CD4-positive, alpha-beta T cell treated with Interferon gamma for 1 hour (primary cell): ENCODE results near the gene MAGI1.
"Not testable (repeated sequence)": the region's sequence is repeated elsewhere in the genome, so short reads cannot be mapped to it uniquely, and the experiment has no call there.

Experiments
- DNase-seq: peaks from one replicate; pipeline ENCODE4 v3.0.0-alpha.2; 2020

Gene MAGI1

DNA sequence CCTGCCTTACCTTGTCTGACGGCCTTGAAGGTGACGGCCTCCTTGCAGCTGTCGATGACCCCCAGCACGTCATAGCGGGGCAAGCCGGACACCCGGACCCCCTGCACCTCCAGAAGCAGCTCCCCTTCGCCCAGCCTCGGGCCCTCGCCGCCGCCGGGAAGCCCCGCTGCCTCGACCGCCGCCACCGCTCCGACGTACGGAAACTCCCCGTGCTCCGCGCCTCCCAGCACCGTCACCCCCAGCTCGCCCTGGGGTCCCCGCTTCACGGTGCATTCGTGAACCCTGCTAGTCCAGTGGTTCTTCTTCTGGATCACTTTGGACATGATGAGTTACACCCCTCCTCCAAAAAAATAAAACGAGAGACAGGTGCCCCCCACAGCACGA is 740 bp downstream of the MAGI1 start:
- DNase-seq, result no peak

DNA sequence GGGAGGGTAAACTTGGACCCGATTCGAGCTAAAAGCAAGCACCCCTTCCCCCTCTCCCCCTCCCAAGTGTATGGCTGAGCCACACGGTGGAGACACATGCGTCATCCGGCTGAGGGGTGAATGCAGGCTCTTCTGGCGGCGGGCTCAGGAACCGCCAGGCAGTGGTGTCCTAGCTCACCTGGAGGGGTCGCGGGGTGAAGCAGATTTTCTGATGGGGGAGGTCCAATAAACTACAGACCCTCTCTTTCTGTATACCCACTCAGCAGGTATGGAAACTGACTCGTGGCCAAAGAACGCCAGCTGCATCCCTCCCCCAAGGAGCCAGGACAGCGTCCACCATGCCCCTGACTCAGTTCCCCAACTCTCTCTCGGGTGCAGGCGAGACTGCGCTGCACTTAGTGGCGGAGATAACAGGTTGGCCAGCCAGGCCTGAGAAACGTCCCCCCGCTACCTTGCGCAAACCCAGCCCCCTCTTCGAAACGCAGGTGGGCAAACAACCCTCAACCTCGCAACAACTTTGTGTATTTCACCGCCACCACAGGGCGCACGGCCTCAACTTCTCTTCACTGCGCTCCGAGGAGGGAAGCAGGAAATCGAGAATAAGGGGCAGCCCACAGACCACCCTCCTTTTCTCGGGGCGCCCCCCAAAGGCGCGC is 1.3 kb downstream of the MAGI1 start:
- no peak for DNase-seq

DNA sequence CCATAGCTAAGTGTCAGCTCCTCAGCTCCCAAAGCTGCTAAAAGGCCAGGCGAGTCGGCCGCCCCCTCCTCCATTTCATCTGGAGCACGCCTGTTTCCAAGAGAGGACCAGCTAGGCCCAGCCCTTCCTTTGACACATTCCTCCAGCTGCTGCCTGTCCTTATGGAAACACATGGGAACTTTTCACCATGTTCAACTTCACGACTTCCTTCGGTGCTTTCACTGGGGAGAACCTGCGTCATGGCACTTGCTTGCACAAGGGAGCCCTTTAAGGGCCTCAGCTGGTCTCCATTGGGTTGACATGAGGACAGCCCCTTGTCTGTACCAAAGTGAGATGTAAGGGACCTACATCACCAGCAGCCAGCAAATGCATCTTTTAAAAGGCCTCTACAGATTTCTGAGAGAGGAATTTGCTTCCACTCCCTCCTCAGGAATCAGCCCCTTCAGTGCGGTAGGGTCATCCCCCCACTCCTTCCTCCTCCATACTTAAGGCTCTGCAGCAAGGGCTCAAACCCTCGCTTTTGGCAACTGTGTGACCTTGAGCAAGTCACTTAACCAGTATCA is 2.1 kb downstream of the MAGI1 start:
- no peak for DNase-seq

DNA sequence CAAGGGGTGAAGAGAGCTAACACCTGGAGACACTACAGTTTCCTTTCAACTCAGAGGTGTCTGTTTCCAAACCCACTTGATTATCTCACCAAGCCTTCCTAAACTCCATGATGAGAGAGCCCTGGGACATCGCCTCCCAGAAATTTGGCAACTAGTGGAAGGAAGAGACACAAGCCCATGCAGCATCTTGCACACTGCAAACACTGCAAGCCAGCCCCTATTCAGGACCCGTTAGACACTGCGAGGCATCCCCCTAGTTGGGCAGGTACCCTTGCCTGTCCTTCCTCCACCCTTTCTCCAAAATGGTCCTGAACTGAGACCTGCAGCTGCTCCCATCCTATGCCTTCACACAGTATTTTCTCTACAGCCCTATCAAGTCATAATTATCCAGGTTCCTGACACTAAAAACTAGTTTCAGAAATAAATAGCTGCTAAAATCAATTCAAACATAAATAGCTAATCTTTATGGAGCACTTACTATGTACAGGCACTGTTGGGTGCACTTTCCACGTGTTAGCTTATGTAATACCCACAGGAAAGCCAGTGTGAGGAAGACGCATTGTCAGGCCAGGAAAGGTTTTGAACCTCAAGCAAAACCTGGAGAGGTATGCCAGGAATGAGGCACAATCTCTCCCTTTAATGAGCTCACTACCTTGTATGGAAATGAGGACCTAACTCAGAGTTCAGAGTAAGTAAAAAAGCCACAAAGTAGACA is 2.8 kb downstream of the MAGI1 start:
- no peak for DNase-seq

DNA sequence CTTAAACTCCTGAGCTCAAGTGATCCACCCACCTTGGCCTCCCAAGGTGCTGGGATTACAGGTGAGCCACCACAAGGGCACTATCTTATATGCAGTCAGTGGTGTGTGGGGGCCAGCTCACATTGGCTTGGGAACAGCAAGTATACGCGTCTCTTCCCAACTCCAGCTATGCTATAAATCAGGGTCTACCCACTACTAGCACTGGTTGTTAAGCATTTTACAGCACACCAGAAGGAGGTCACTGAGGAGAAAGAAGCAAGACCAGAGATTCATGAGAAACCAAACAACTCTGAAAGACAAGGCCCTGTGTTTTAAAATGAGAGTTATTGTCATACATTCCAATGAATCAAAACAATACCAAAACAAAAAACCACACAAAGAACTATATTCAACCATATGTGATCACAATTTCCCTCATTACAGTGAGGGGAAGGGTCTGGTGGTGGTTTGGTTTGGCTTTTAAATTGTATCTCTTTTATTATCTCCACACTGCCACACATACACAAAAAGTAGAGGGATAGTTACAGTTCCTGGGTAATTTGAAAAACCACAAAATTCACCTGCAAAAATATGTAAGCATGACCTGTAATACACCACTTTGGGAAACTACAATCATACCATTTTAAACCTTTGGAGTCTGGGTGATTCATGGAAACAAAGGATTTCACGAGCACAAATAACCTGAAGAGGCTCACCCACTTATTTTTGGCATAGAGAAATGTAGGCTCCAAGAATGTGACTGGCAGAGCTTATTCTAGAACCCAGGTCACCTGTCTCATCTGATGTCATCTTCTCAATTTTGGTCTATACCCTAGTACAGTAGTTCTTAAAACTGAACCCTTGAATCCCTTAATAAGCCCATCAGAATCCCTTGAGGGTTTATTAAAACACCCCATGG is 5.2 kb downstream of the MAGI1 start:
- DNase-seq, result no peak

DNA sequence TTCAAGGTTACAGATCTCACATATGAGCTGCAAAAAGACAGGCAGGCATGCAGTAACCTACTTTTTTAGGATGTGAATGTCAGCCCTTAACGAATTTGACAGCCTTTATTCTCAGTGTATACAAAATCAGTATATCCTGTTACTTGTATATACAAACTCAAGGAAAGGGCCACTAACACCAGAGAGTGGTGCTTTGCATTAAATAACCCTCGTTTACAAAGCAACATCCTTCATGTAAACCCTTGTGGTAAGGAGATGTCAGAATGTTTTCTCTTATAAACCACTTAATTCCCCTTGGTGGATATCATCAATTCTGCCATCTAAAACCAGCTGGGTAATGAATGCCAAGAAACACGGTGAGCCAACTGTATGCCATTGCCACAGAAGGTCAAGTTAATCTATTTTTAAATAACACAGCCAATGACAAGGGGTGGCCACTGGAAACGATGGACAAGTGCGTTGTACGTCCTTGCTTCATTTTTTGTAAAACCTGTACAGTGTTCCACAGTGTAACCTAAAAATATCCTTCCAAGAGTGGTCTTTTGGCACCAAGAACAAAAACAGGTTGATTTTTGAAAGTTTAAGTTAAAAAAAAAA is 7.5 kb downstream of the MAGI1 start:
- no peak for DNase-seq

DNA sequence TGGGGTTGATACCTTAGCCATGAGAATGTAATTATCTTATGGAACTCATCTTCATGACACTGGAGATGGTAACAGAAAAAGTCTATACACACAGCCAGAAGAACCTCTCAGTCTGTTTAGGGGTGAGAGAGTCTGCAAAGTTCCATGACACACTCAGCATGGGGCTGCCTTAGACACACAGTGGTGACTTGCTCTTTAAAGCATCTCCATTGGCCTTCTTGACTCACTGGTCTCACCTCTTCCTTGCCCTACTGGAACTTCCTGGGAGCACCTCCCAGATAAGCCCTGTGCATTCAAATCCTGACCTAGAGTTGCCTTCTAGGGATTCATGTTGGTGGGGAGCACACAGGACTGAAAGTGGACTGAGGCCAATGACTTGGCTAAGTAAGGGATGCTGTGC is 9.3 kb downstream of the MAGI1 start:
- no peak for DNase-seq

DNA sequence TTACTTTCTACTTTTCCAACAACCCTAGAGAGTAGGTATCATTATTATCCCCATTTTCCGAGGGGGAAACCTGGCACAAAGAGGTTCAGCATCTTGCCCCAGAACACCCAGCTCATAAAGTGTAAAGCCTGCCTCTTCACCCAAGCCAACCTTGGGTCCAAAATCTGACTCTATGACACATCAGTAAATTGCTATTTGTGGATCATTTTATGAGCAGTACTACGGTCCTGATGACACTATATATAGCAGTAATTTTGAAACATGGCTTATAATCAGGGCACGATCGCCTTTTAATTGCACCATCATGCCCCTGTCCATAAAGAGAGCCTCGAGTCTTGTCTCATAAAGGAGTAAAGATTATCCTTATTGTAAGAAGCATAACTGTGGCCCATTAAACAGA is 9.7 kb downstream of the MAGI1 start:
- DNase-seq, result no peak

DNA sequence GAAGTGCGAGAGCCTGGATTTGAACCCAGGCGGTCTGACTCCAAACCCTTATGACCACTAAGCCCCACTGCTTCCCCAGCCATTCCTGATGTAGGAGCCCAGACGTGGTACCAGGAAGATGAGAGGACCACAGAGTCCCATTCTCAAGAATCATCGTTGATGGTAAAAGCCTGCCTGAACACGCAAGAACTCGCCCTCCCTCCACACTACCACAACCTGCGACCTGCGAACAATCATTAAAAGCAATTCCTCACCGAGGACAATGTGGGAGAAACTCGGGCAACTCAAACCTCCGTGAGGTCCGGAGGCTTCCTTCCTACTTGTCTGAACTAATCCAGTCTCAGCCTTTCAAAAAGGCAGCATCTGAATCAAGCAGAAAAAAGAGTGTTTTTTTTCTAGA is 10.3 kb downstream of the MAGI1 start:
- DNase-seq, result no peak

DNA sequence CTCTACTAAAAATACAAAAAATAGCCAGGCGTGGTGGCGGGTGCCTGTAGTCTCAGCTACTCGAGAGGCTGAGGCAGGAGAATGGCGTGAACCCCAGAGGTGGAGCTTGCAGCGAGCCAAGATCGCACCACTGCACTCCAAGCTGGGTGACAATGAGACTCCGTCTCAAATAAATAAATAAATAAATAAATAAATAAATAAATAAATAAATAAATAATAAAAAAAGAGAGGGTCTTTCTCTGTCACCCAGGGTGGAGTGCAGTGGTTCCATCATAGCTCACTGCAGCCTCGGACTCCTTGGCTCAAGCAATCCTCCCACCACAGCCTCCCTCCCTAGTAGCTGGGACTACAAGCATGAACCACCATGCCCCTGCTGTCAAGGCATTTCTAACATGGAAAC is 11.6 kb downstream of the MAGI1 start:
- DNase-seq, result not testable (repeated sequence)

DNA sequence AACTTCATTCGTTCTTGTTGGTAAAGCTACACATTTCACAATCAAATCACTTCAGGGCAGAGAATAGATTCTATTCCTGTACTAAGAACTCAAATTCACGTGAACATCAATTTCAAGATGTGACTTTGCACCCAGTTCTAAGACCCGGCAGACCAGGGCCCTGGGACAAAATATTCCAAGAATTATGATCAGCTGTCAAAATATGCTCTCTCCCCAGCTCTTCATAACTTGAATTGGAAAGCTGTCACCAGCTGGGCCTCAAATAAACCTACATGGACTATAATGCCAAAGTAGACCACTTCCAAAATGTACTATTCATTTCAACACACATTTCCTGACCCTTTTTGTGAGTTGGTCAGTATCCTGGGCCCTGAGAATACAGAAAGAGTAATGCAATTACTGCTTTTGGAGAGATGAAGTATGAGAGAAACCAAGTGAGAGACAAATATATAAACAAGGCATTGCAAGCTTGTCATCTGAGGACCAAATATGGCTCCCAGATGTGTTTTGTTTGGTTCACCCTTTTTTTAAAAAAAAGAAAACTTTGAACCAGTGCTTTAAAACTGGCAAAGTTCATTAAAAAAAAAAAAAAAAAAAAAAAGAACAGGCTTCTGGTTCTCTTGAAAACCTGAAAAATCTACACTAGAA is 14.9 kb downstream of the MAGI1 start:
- no peak for DNase-seq

DNA sequence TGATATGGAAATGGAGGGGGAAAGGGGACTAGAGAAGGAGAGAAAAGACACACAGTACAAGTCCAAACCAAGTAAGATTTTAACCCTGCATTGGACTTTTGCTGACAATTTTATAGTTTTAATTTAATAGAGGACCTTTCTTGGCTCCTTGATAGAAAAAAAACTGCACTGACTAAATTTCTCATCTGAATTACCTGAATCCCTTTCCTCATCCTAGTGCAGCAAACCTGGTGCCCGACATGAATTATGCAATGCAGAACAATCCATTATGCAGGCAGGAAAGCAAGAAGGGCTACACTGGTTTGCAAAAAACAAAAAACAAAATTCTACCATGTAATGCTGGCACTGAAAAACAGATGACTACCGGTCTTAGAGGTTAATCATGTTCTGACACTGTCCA is 15.5 kb downstream of the MAGI1 start:
- DNase-seq, result no peak

DNA sequence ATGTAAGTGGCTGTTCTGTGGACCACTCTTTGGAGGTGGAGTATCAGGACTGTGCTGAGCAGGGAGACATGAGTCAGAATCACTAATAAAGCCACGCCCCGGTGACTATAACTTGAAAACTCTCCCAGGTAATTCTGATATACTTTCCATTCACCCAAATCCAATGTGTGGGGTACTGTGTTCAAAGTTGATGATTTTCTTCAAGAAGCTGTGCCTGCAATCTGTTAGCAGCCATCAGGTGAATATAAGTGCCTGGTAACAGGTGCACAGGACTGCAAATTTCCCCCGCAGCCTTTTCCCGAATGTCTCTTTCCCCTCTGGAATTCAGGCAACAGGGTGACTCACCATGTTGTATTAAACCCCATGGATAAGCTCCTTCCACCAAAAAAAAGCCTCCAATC is 17.0 kb downstream of the MAGI1 start:
- no peak for DNase-seq

DNA sequence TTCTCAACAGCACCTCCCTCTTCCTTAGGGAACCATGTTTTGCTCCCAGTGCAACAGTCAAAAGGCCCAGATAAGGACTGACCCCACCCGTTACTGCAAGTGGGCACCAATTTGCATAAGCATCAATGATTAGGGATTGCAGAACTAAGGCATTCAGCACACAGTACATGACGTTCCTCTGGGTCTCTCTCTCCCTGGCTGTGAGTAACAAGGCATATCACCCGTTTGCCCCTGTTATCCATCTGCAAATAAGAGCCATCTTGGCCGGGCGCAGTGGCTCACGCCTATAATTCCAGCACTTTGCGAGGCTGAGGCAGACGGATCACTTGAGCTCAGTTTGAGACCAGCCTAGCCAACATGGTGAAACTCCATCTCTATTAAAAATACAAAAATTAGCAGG is 18.8 kb downstream of the MAGI1 start:
- no peak for DNase-seq

DNA sequence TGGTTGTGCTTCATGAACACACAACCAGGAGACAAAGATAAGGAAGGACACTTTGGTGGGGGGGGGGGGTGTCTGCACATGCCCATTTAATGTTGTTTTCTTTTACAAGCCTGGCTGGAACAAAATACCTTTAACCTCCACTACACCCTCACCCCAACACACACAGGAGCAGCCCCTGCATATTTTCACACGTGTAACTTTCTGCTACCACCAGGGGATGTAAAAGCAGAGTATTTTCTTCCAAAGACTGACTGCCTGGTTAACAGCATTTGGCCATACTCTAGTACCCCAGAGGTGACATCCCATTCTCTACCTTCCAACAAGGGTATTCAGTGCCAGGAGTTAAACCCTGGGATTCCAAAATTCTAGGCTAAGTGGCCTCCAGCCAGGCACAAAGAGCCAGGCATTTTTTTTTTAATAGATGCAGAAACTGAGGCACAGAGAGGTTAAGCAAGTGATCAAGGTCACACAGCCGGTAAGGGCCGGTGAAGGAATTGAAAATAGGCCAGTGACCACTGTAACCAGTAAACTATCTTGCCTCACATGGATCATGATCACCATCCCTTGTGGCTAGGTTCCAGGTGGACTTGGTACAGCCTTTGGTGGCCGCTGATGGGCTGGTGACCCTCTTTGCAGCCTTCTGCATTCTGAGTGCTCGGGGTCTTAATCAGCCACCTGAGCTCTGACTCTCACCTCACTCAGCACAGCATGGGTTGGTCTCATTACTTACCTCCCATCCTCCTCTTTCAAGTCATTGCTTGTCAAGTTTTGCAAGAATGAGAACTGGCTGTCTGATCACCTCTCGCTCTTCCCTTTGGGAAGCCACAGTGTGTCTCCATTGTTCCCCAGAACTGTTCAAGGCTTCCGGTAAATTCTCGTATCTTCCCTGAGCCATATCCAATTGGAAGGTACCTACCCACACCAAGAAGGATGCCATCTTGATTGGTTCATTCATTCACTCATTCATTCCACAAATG is 20.4 kb downstream of the MAGI1 start:
- no peak for DNase-seq

DNA sequence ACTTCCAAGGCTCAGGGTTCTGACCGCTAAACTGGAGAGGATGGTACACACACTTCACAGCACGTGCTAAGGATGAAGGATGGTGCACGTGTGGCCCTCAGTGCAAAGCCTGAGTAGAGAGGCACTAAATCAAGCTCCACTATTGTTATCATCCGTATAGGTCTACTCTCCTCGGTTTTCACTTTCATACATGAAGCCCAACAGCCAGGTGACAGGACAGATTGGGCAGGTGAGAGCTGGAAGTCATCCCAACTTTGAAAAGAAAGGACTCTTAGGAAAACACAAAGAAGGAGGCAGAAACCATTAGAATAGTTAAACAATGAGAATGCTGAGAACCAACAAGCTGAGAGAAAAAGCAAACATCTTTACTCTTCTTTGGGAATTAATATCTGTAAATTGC is 21.1 kb downstream of the MAGI1 start:
- no peak for DNase-seq

DNA sequence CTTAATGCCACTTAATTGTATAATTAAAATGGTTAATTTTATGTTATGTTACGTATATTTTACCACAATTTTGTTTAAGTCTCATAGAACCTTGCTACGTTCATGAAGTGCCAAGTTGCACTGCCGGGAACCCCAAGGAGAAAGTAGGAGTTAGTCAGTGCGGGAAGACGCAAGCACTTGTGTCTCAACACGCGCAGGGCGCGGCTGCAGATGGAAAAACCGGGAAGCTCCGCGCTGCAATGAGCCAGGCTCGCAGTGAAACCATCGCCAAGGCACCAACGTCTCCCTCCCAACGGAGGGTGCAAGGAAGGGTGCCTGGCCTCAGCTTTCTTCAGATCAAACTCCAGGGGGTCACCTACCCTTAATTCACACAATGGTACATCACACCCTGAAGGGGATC is 21.6 kb downstream of the MAGI1 start:
- no peak for DNase-seq

DNA sequence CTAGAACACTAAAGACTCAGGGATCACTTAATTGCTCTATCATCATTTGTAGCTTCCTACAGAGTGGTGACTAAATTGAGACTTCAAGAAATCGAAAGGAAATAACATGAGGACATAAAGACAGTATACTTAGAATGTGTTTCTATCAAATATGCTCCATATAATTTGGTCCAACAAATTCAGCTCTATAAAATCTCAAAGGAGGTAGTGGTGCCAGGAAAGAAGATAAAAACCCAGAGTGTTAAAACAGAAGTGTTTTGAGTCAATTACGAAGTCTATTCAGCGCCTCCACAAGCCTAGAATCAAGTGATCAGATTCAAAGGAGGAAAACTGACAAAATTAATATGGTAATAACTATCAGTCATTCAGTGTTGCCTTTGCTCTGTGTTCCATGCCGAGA is 22.9 kb downstream of the MAGI1 start:
- no peak for DNase-seq

DNA sequence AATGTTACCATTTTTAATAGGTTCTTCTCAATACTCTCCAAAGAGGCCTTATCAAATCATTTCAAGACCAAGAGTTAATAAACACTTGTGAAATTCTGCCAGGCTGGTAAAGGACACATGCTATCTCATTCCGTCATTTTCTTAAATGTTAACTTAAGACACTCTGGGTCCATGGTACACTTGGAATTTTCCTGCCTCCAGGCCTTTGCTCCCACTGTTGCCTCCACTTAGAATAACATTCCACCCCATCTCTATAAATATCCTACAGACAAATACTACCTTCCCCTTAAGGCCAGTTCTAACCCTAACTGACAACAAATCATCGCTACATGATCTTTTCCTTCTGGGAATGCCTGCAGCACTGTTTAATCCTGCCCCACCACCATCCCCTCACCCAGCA is 24.1 kb downstream of the MAGI1 start:
- DNase-seq, result no peak

DNA sequence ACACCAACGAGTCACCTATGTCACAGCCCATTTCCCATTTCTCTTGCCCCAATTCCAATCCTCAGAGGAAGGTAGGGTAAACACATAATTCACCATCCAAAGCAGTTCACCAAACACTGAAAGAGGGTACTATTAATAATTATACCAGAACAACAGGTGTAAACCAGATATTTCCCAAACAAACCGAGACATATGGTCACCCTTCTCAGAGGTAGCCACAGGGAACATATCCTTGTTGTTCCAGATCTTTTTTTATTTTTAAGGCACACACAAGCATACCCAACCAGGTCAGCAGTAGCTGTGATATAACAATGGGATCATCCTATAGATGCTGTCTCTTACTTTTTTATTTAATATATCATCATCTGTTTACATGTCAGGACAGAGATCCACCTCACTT is 24.7 kb downstream of the MAGI1 start:
- DNase-seq, result no peak

DNA sequence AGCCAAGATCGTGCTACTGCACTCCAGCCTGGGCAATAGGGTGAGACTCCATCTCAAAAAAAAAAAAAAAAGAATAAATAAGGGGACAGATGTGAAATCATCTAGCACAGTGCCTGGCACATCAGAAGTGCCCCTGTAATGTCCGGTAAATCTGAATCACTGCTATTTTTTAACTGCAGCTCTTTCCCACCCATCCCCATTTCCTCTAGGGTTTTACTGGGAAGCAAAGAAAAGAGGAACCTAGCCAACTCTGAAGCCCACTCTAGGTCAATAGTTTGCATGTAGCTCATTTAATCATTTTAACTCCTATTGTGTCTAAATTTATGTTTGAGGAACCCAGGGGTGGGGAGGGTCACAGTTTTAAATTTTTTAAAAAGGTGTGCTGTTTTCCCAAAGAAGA is 26.0 kb downstream of the MAGI1 start:
- DNase-seq, result no peak
